ENCODE data around the gene CD101. TPM values are rescaled to one million over a fixed set of nuclear protein-coding genes. Genes with fewer than 3 reads are reported as not detected.

Gene CD101
- total RNA-seq, 2 donors from 2014 or later = 0.26 to 0.33 TPM

GRCh38 chr1:117084231-117084630 is 82.7 kb downstream of the CD101 start:
- TF ChIP-seq POLR2A (IDR thresholded peaks at IDR 0.05) (no peak), CTCF (IDR thresholded peaks at IDR 0.05) (no peak)
- peaks cover 0 to under 1% of the 10 kb centered on the region in 2 donors for H3K36me3 ChIP-seq (replicated peaks in 1 of 2; ENCODE audit: insufficient read depth in 1 of 2, low read depth in 2 of 2)
- DNase-seq (no peak), ATAC-seq (no peak)
- H3K27me3 ChIP-seq = no peaks in the 10 kb centered on the region
- intact Hi-C loops (cut with DNase I) = no loop called here
- no peak overlapping the region for H3K4me3 ChIP-seq
- no peaks in the 10 kb centered on the region for H3K9me3 ChIP-seq
- 79 to 97% methylated on average over 5 to 6 of the region's 6 CpGs for WGBS, 2 donors
- no peaks in the 10 kb centered on the region for H3K4me1 ChIP-seq
- no peak overlapping the region for H3K27ac ChIP-seq

Small RNA genes lying within 50 kb of the gene (small RNA-seq; reads per million reads assigned to genes)
- gene RNA5SP55 = not detected

Other genes with a start within 250 kb of the CD101 start
- gene CD2, start 247.3 kb upstream of the CD101 start, total RNA-seq = 1 to 10 TPM in 1 of 2 donors, not detected in 1; 2.1 TPM
- gene PTGFRN, start 91.8 kb upstream of the CD101 start, total RNA-seq = 10 to 100 TPM; 35.0 to 76.8 TPM
- gene TTF2, start 58.6 kb downstream of the CD101 start, total RNA-seq = 1 to 10 TPM; 7.8 to 9.6 TPM
- gene TRIM45, start 120.0 kb downstream of the CD101 start, total RNA-seq = 1 to 10 TPM; 7.5 to 8.6 TPM
- gene VTCN1, start 209.2 kb downstream of the CD101 start, total RNA-seq = 10 to 100 TPM; 20.4 to 23.1 TPM

Data from body of pancreas (tissue), 4 donors.